ENCODE measurements around the gene LACRT. TPM values are rescaled to one million over a fixed set of nuclear protein-coding genes. Genes with fewer than 3 reads are reported as not detected.

Gene LACRT
- total RNA-seq: not detected in 2 replicates
- long read RNA-seq: 0 reads

GRCh38 chr12:54634795-54635194, at the start of gene LACRT:
Gene LACRT (minus strand): TSS chr12:54634895. CDS start chr12:54634841, 54 bp downstream.
- Mint-ChIP-seq H3K27me3 (peaks cover 51% of the 10 kb centered on the region), H3K27ac (no peak within 1 kb of the TSS), H3K36me3 (ENCODE audit: insufficient read depth) (no peaks in the 10 kb centered on the region), H3K9me3 (ENCODE audit: low read depth) (peaks cover 4% of the 10 kb centered on the region), H3K4me1 (ENCODE audit: low read depth) (no peaks in the 10 kb centered on the region), H3K4me3 (ENCODE audit: low read depth) (no peak within 1 kb of the TSS)
- DNase-seq (ENCODE audit: low spot score, unreplicated experiment): no peak
- no peak for TF ChIP-seq CTCF (IDR thresholded peaks at IDR 0.05; ENCODE audit: unreplicated experiment)

GRCh38 chr12:54683398-54683797, 48.7 kb upstream of the LACRT start:
- H3K36me3 Mint-ChIP-seq (ENCODE audit: insufficient read depth): no peaks in the 10 kb centered on the region
- DNase-seq (ENCODE audit: low spot score, unreplicated experiment): no peak
- TF ChIP-seq CTCF (IDR thresholded peaks at IDR 0.05; ENCODE audit: unreplicated experiment): no peak

GRCh38 chr12:54682674-54683073, 48.0 kb upstream of the LACRT start:
- peaks cover 10% of the 10 kb centered on the region for H3K4me1 Mint-ChIP-seq (ENCODE audit: low read depth)
- H3K36me3 Mint-ChIP-seq (ENCODE audit: insufficient read depth): no peaks in the 10 kb centered on the region
- no peak overlapping the region for H3K27ac Mint-ChIP-seq
- no peak overlapping the region for H3K4me3 Mint-ChIP-seq (ENCODE audit: low read depth)
- peaks cover 32% of the 10 kb centered on the region for H3K27me3 Mint-ChIP-seq
- DNase-seq (ENCODE audit: low spot score, unreplicated experiment): no peak
- H3K9me3 Mint-ChIP-seq (ENCODE audit: low read depth): peaks cover 4% of the 10 kb centered on the region
- TF ChIP-seq CTCF (IDR thresholded peaks at IDR 0.05; ENCODE audit: unreplicated experiment): no peak

More at GRCh38 chr12:54683398-54683797, 48.7 kb upstream of the LACRT start:
- Mint-ChIP-seq H3K4me1 (ENCODE audit: low read depth) (peaks cover 10% of the 10 kb centered on the region), H3K4me3 (ENCODE audit: low read depth) (no peak overlapping the region), H3K27me3 (peaks cover 31% of the 10 kb centered on the region), H3K9me3 (ENCODE audit: low read depth) (peaks cover 8% of the 10 kb centered on the region), H3K27ac (no peak overlapping the region)

GRCh38 chr12:54680374-54680773, 45.7 kb upstream of the LACRT start:
- Mint-ChIP-seq H3K27ac (no peak overlapping the region), H3K9me3 (ENCODE audit: low read depth) (no peaks in the 10 kb centered on the region), H3K4me3 (ENCODE audit: low read depth) (no peak overlapping the region), H3K36me3 (ENCODE audit: insufficient read depth) (no peaks in the 10 kb centered on the region), H3K4me1 (ENCODE audit: low read depth) (peaks cover 10% of the 10 kb centered on the region), H3K27me3 (peaks cover 31% of the 10 kb centered on the region)
- TF ChIP-seq CTCF (IDR thresholded peaks at IDR 0.05; ENCODE audit: unreplicated experiment): peak; percentile 45
- DNase-seq (ENCODE audit: low spot score, unreplicated experiment): no peak

GRCh38 chr12:54678131-54678530, 43.4 kb upstream of the LACRT start:
- H3K4me1 Mint-ChIP-seq (ENCODE audit: low read depth): peaks cover 2% of the 10 kb centered on the region
- no peak overlapping the region for H3K4me3 Mint-ChIP-seq (ENCODE audit: low read depth)
- TF ChIP-seq CTCF (IDR thresholded peaks at IDR 0.05; ENCODE audit: unreplicated experiment): no peak
- no peaks in the 10 kb centered on the region for H3K36me3 Mint-ChIP-seq (ENCODE audit: insufficient read depth)
- DNase-seq (ENCODE audit: low spot score, unreplicated experiment): no peak
- H3K27me3 Mint-ChIP-seq: peaks cover 15% of the 10 kb centered on the region
- H3K27ac Mint-ChIP-seq: no peak overlapping the region
- H3K9me3 Mint-ChIP-seq (ENCODE audit: low read depth): no peaks in the 10 kb centered on the region
